ENCODE measurements around the gene DNAJB1. TPM values are rescaled to one million over a fixed set of nuclear protein-coding genes. Genes with fewer than 3 reads are reported as not detected.
A peak's percentile ranks its signal among the peaks of the same experiment; 100 is the strongest.
"Not testable (repeated sequence)": the region's sequence is repeated elsewhere in the genome, so short reads cannot be mapped to it uniquely, and the experiment has no call there.

The DNAJB1 gene
- total RNA-seq, 4 donors from 2014 or later, result 12.3 to 27.3 (median 16.6) TPM

GRCh38 chr19:14544047-14544446, 25.9 kb upstream of the DNAJB1 start:
- in situ Hi-C loops (cut with MboI; ENCODE audit: low sequenced_read_pairs in 4 of 4), result no loop called here
- ATAC-seq (no peak), DNase-seq (no peak)
- Histone ChIP-seq H3K9me3 (no peaks in the 10 kb centered on the region), H3K27me3 (no peaks in the 10 kb centered on the region), H3K4me1 (peaks cover 21 to 47% of the 10 kb centered on the region in 2 donors), H3K27ac (peak overlapping the region; percentile 85 to 99 (median 94)), H3K36me3 (no peaks in the 10 kb centered on the region), H3K4me3 (no peak overlapping the region)
- TF ChIP-seq POLR2A (IDR thresholded peaks at IDR 0.05) (no peak), CTCF (IDR thresholded peaks at IDR 0.05 in 4 of 5, conservative IDR thresholded peaks at IDR 0.05 in 1 of 5) (no peak)
- intact Hi-C loops (cut with DNase I; ENCODE audit: low total_unique reads), result no loop called here

GRCh38 chr19:14542711-14543328, 24.6 kb upstream of the DNAJB1 start:
- no peak for ATAC-seq
- H3K4me3 ChIP-seq, result no peak overlapping the region
- in situ Hi-C loops (cut with MboI; ENCODE audit: low sequenced_read_pairs in 4 of 4), result no loop called here

GRCh38 chr19:14541979-14542378, 23.8 kb upstream of the DNAJB1 start:
- H3K36me3 ChIP-seq; in situ Hi-C loops (cut with MboI; ENCODE audit: low sequenced_read_pairs in 4 of 4); H3K27me3 ChIP-seq; ATAC-seq; intact Hi-C loops (cut with DNase I; ENCODE audit: low total_unique reads); H3K4me3 ChIP-seq; DNase-seq; H3K9me3 ChIP-seq: not testable (repeated sequence)
- Histone ChIP-seq H3K4me1 (peaks cover 21 to 43% of the 10 kb centered on the region in 2 donors), H3K27ac (peak overlapping the region; percentile 62 to 90 (median 74))

More at GRCh38 chr19:14542711-14543328, 24.6 kb upstream of the DNAJB1 start:
- intact Hi-C loops (cut with DNase I; ENCODE audit: low total_unique reads), result no loop called here
- Histone ChIP-seq H3K27me3 (no peaks in the 10 kb centered on the region), H3K36me3 (no peaks in the 10 kb centered on the region), H3K9me3 (no peaks in the 10 kb centered on the region), H3K4me1 (peaks cover 21 to 47% of the 10 kb centered on the region in 2 donors), H3K27ac (peak overlapping the region; percentile 62 to 90 (median 74))
- TF ChIP-seq CTCF (IDR thresholded peaks at IDR 0.05 in 4 of 5, conservative IDR thresholded peaks at IDR 0.05 in 1 of 5), result no peak
- TF ChIP-seq POLR2A (IDR thresholded peaks at IDR 0.05), result no peak
- DNase-seq, result no peak

- Histone ChIP-seq H3K9me3 (no peaks in the 10 kb centered on the region), H3K4me3 (no peak overlapping the region), H3K4me1 (peaks cover 13 to 33% of the 10 kb centered on the region in 2 donors), H3K27me3 (no peaks in the 10 kb centered on the region), H3K36me3 (no peaks in the 10 kb centered on the region), H3K27ac (peak overlapping the region; percentile 62 to 90 (median 74))
- DNase-seq, result no peak
- ATAC-seq, result no peak
- in situ Hi-C loops (cut with MboI; ENCODE audit: low sequenced_read_pairs in 4 of 4), result no loop called here
- intact Hi-C loops (cut with DNase I; ENCODE audit: low total_unique reads), result no loop called here
- TF ChIP-seq CTCF (IDR thresholded peaks at IDR 0.05 in 4 of 5, conservative IDR thresholded peaks at IDR 0.05 in 1 of 5), result no peak
- no peak for TF ChIP-seq POLR2A (IDR thresholded peaks at IDR 0.05)
Measured at GRCh38 chr19:14540741-14541525, 22.7 kb upstream of the DNAJB1 start.

- H3K4me3 ChIP-seq, result no peak overlapping the region
- no peak for TF ChIP-seq POLR2A (IDR thresholded peaks at IDR 0.05)
- TF ChIP-seq CTCF (IDR thresholded peaks at IDR 0.05 in 4 of 5, conservative IDR thresholded peaks at IDR 0.05 in 1 of 5), result no peak
- intact Hi-C loops (cut with DNase I; ENCODE audit: low total_unique reads), result no loop called here
- DNase-seq (peak in 1 of 2 donors; percentile 48), ATAC-seq (peak; percentile 13 to 64)
- H3K27ac ChIP-seq, result peak overlapping the region; percentile 49 to 70 (median 54)
- in situ Hi-C loops (cut with MboI; ENCODE audit: low sequenced_read_pairs in 4 of 4), result no loop called here
- no peaks in the 10 kb centered on the region for H3K36me3 ChIP-seq
- H3K4me1 ChIP-seq, result peaks cover 5 to 19% of the 10 kb centered on the region in 2 donors
- no peaks in the 10 kb centered on the region for H3K27me3 ChIP-seq
- no peaks in the 10 kb centered on the region for H3K9me3 ChIP-seq
Measured at GRCh38 chr19:14536926-14537692, 18.9 kb upstream of the DNAJB1 start.
